SK-N-MC (cell line): ENCODE data around the gene PIK3R5.

Source experiments
- EZH2 ChIP-seq: fragments of 200-600 bp; sonication (generic); IDR thresholded peaks from one replicate; pipeline ENCODE4 v1.6.1; 2017; ENCODE audit warnings: antibody characterized with exemption
- FOXP2 ChIP-seq: optimal IDR thresholded peaks from 2 replicates; pipeline ENCODE3; 2011; ENCODE audit warnings: mild to moderate bottlenecking, moderate library complexity; ENCODE audit not compliant: insufficient read depth; ENCODE audit errors: extremely low read length, control extremely low read depth
- POLR2AphosphoS5 ChIP-seq: IDR thresholded peaks from 2 replicates; pipeline ENCODE4 v1.6.1; 2012; ENCODE audit warnings: mild to moderate bottlenecking, low read depth, low read length, borderline replicate concordance

- TF ChIP-seq POLR2AphosphoS5 = no peak
- TF ChIP-seq EZH2 = no peak
- no peak for TF ChIP-seq FOXP2
Observed at GRCh38 chr17:8905331-8905730, 60.2 kb downstream of the PIK3R5 start.
